ENCODE results near the gene OS9. TPM values are rescaled to one million over a fixed set of nuclear protein-coding genes. Genes with fewer than 3 reads are reported as not detected.

The OS9 gene
- 112 to 122 TPM (median 116 TPM) in 5 replicates for total RNA-seq (2022; extraction: Qiagen RNA extraction; ENCODE audit: low read depth)

GRCh38 chr12:57693659-57694458 is at the start of gene OS9:
Gene OS9 (plus strand): TSS chr12:57694132. CDS start chr12:57694162, 30 bp downstream.

GRCh38 chr12:57738661-57739237 is 44.8 kb downstream of the OS9 start, which contains the start of gene AGAP2:
Gene AGAP2 (minus strand): TSS chr12:57738742. CDS start chr12:57738246, 496 bp downstream.

GRCh38 chr12:57744777-57745484 is 51.0 kb downstream of the OS9 start, which contains the start of gene TSPAN31:
Gene TSPAN31 (plus strand): TSS chr12:57745039. CDS start chr12:57745155, 116 bp downstream.

GRCh38 chr12:57751788-57752667 is 58.1 kb downstream of the OS9 start, which contains the start of gene CDK4:
Gene CDK4 (minus strand): TSS chr12:57752310. CDS start chr12:57751717, 593 bp downstream.

GRCh38 chr12:57754411-57755193 is 60.7 kb downstream of the OS9 start, which contains the start of gene MARCHF9:
Gene MARCHF9 (plus strand): TSS chr12:57755103. CDS start chr12:57755529, 426 bp downstream.

GRCh38 chr12:57766464-57767304 is 72.8 kb downstream of the OS9 start, which contains the start of gene CYP27B1:
Gene CYP27B1 (minus strand): TSS chr12:57767078. CDS start chr12:57767041, 37 bp downstream.

Other genes with a start within 250 kb of the OS9 start
- 0.08 to 0.25 TPM (median 0.12 TPM) in 3 of 5 replicates, not detected in the others for gene INHBE, start 238.8 kb upstream of the OS9 start, total RNA-seq (2022; extraction: Qiagen RNA extraction; ENCODE audit: low read depth)
- gene GLI1, start 234.3 kb upstream of the OS9 start, total RNA-seq (2022; extraction: Qiagen RNA extraction; ENCODE audit: low read depth), result 7.7 to 10.7 TPM (median 8.5 TPM) in 5 replicates
- 0.22 to 0.68 TPM (median 0.35 TPM) in 5 replicates for gene ARHGAP9, start 214.3 kb upstream of the OS9 start, total RNA-seq (2022; extraction: Qiagen RNA extraction; ENCODE audit: low read depth)
- 137 to 258 TPM (median 165 TPM) in 5 replicates for gene MARS1, start 206.1 kb upstream of the OS9 start, total RNA-seq (2022; extraction: Qiagen RNA extraction; ENCODE audit: low read depth)
- gene DDIT3, start 173.6 kb upstream of the OS9 start, total RNA-seq (2022; extraction: Qiagen RNA extraction; ENCODE audit: low read depth), result 30.4 to 41.9 TPM (median 34.7 TPM) in 5 replicates
- 16.7 to 30.9 TPM (median 25.6 TPM) in 5 replicates for gene MBD6, start 171.3 kb upstream of the OS9 start, total RNA-seq (2022; extraction: Qiagen RNA extraction; ENCODE audit: low read depth)
- 114 to 168 TPM (median 120 TPM) in 5 replicates for gene DCTN2, start 146.9 kb upstream of the OS9 start, total RNA-seq (2022; extraction: Qiagen RNA extraction; ENCODE audit: low read depth)
- gene KIF5A, start 144.1 kb upstream of the OS9 start, total RNA-seq (2022; extraction: Qiagen RNA extraction; ENCODE audit: low read depth), result 0.14 to 0.27 TPM (median 0.24 TPM) in 5 replicates
- gene PIP4K2C, start 102.9 kb upstream of the OS9 start, total RNA-seq (2022; extraction: Qiagen RNA extraction; ENCODE audit: low read depth), result 40.8 to 44.9 TPM (median 42.5 TPM) in 5 replicates
- gene DTX3, start 89.3 kb upstream of the OS9 start, total RNA-seq (2022; extraction: Qiagen RNA extraction; ENCODE audit: low read depth), result 16.2 to 18.8 TPM (median 17.8 TPM) in 5 replicates
- gene ARHGEF25, start 82.7 kb upstream of the OS9 start, total RNA-seq (2022; extraction: Qiagen RNA extraction; ENCODE audit: low read depth), result 6.1 to 7.7 TPM (median 6.6 TPM) in 5 replicates
- 29.9 to 52.0 TPM (median 44.1 TPM) in 5 replicates for gene B4GALNT1, start 60.9 kb upstream of the OS9 start, total RNA-seq (2022; extraction: Qiagen RNA extraction; ENCODE audit: low read depth)
- gene AGAP2, start 44.6 kb downstream of the OS9 start, total RNA-seq (2022; extraction: Qiagen RNA extraction; ENCODE audit: low read depth), result 0.10 to 0.16 TPM (median 0.13 TPM) in 5 replicates
- gene TSPAN31, start 50.9 kb downstream of the OS9 start, total RNA-seq (2022; extraction: Qiagen RNA extraction; ENCODE audit: low read depth), result 13.2 to 21.9 TPM (median 16.0 TPM) in 5 replicates
- 253 to 299 TPM (median 268 TPM) in 5 replicates for gene CDK4, start 58.2 kb downstream of the OS9 start, total RNA-seq (2022; extraction: Qiagen RNA extraction; ENCODE audit: low read depth)
- gene MARCHF9, start 61.0 kb downstream of the OS9 start, total RNA-seq (2022; extraction: Qiagen RNA extraction; ENCODE audit: low read depth), result 6.1 to 8.0 TPM (median 7.2 TPM) in 5 replicates
- 0.89 to 2.8 TPM (median 2.3 TPM) in 5 replicates for gene CYP27B1, start 72.9 kb downstream of the OS9 start, total RNA-seq (2022; extraction: Qiagen RNA extraction; ENCODE audit: low read depth)
- gene METTL1, start 78.0 kb downstream of the OS9 start, total RNA-seq (2022; extraction: Qiagen RNA extraction; ENCODE audit: low read depth), result 52.1 to 68.7 TPM (median 54.0 TPM) in 5 replicates
- 5.3 to 6.5 TPM (median 6.2 TPM) in 5 replicates for gene EEF1AKMT3, start 78.5 kb downstream of the OS9 start, total RNA-seq (2022; extraction: Qiagen RNA extraction; ENCODE audit: low read depth)
- 69.3 to 81.3 TPM (median 71.5 TPM) in 5 replicates for gene TSFM, start 88.7 kb downstream of the OS9 start, total RNA-seq (2022; extraction: Qiagen RNA extraction; ENCODE audit: low read depth)
- gene AVIL, start 124.6 kb downstream of the OS9 start, total RNA-seq (2022; extraction: Qiagen RNA extraction; ENCODE audit: low read depth), result 0.35 to 0.77 TPM (median 0.57 TPM) in 5 replicates
- 43.2 to 57.6 TPM (median 53.1 TPM) in 5 replicates for gene CTDSP2, start 152.6 kb downstream of the OS9 start, total RNA-seq (2022; extraction: Qiagen RNA extraction; ENCODE audit: low read depth)
- gene ATP23, start 247.4 kb downstream of the OS9 start, total RNA-seq (2022; extraction: Qiagen RNA extraction; ENCODE audit: low read depth), result 5.4 to 7.2 TPM (median 6.6 TPM) in 5 replicates

Data from A549 treated with RU486 at 1 μM for 4 hours (cell line).